Heart right ventricle (tissue), 16 donors: ENCODE data around the gene TRPM3. TPM values are rescaled to one million over a fixed set of nuclear protein-coding genes. Genes with fewer than 3 reads are reported as not detected.

Source experiments
- ATAC-seq, 8 donors: fragments of 200-7000 bp; cut with Tn5 transposase; one replicate each; pipeline ENCODE4 v1.9.1; 2020; ENCODE audit warnings: mild to moderate bottlenecking in 8 of 8, moderate library complexity in 8 of 8, moderate number of reproducible peaks in 1 of 8
- DNase-seq, 2 donors: peaks; one replicate each; pipeline ENCODE4 v3.0.0-alpha.2; 2020
- H3K27ac ChIP-seq, 10 donors: fragments of 200-600 bp; sonication (generic) in 2 of 10; one replicate each; pipeline versions ENCODE4 v1.5.0 to v1.8.0; 2020 to 2022; ENCODE audit warnings: mild to moderate bottlenecking in 3 of 10
- H3K27me3 ChIP-seq, 7 donors: fragments of 200-600 bp; one replicate each; pipeline ENCODE4 v1.8.0; 2021 to 2022; ENCODE audit warnings: mild to moderate bottlenecking in 2 of 7
- H3K36me3 ChIP-seq, 9 donors: fragments of 200-600 bp; sonication (generic) in 1 of 9; one replicate each; pipeline versions ENCODE4 v1.5.0 to v1.8.0; 2020 to 2022; ENCODE audit warnings: mild to moderate bottlenecking in 2 of 9
- H3K4me1 ChIP-seq, 9 donors: fragments of 200-600 bp; sonication (generic) in 1 of 9; one replicate each; pipeline versions ENCODE4 v1.5.0 to v1.8.0; 2020 to 2022; ENCODE audit warnings: mild to moderate bottlenecking in 4 of 9
- H3K4me3 ChIP-seq, 10 donors: fragments of 200-600 bp; sonication (generic) in 2 of 10; one replicate each; pipeline versions ENCODE4 v1.5.0 to v1.8.0; 2020 to 2022; ENCODE audit warnings: mild to moderate bottlenecking in 7 of 10, moderate library complexity in 2 of 10
- H3K9me3 ChIP-seq, 11 donors: fragments of 200-600 bp in 10 of 11; sonication (generic) in 2 of 11; one replicate each; pipeline versions ENCODE4 v1.5.0 to v1.8.0; 2013 to 2022; ENCODE audit warnings: mild to moderate bottlenecking in 2 of 11, control low read depth in 1 of 11, moderate library complexity in 1 of 11
- WGBS, 2 donors: extraction: QIAGEN DNeasy Blood & Tissue Kit; methylation state at CpG; one replicate each; pipeline ENCODE4 v1.1.7; 2013; ENCODE audit warnings: inconsistent platforms in 1 of 2; 5-methylcytosine and 5-hydroxymethylcytosine counted together
- intact Hi-C, 10 donors: fragments of 100-400 bp; cut with DNase I; formaldehyde crosslinking; loops; one replicate each; pipeline versions ENCODE4 v1.11.1 to v1.14.2; 2022
- polyA plus RNA-seq, 2 donors: library from polyadenylated mRNA; stranded (reverse); fragments of 200-250 nt; gene quantifications; one replicate each; pipeline ENCODE4 v1.2.3, GENCODE V29; 2013
- total RNA-seq, 10 donors: library from RNA; stranded (reverse); fragmentation: NEBNext Ultra II Directional in 3 of 10; extraction: Animal tissue kit (Norgen Biotek cat#: 25700) in 3 of 10; gene quantifications; one replicate each; pipeline versions ENCODE4 v1.2.1 to v1.2.4, GENCODE V29; 2021 to 2023
- TF ChIP-seq, protein P1 (sequence below), 9 donors: fragments of 200-600 bp; sonication (generic) in 2 of 9; IDR thresholded peaks; one replicate each; pipeline versions ENCODE4 v1.5.0 to v1.8.0; 2021 to 2022; ENCODE audit warnings: antibody characterized with exemption in 9 of 9, mild to moderate bottlenecking in 5 of 9, moderate library complexity in 1 of 9
- donor health status: Arrhythmogenic right ventricular cardiomyopathy.
- donor health status: ischemic (EF 13 %, LVEDD 7.1; RV severe dilation, severe dysfunction).
- donor health status: healthy with polysubstance abuse.
- donor health status: DM: no; HTN: yes; CAD: no.
- donor health status: DM: no; HTN: no; CAD: no.
- donor health status: ischemic (EF 25% LVEDD 6.9; RV normal size, moderate dysfunction).
- donor health status: ischemic (EF 25% LVEDD 5.7; RV mildly dilated, moderate dysfunction).
- donor health status: healthy.
- donor health status: DM: yes; HTN: yes; CAD: no.
- donor health status: Ischemic cardiomyopathy.
- donor health status: ischemic (EF 35%, LVEDD 5.7; RV mildly dilated, moderate dysfunction).
- donor health status: nonischemic (EF 11% LVEDD 7.7; RV severe dilation, severe dysfunction).
- donor health status: DM: yes; HTN: yes; CAD: no.
- donor health status: PGD.
- donor health status: ischemic (EF 29% LVEDD 5.4; RV normal size, mild dysfunction).
- donor health status: nonischemic (EF 23%, LVEDD 6.1; RV moderate dilation, normal function).

Gene TRPM3
- total and polyA plus RNA-seq, 12 donors: 0.05 to 1.3 (median 0.16) TPM; not detected in 1

DNA sequence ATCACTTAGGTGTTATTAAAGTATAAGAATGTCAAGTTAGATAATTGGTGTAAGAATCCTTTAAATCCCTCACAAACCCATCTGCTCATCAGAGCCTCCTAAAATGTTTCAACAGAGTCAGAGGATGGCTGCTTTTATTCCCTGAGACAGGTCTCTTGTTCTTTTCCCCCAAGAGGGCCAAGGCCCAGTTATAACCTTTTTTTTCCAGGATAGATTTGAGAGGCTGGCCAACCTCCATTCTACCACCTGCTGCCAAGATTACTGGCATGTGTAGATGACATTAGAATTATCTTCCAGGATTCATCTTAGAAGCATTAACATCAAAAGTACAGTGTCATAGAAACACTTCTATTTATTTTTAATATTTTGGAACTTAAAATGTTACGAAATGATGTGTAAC lies 305.1 kb downstream of the TRPM3 start:
- intact Hi-C loops: no loop called here
- 87 to 91% methylated on average over 1 of the region's 1 CpG for WGBS, 2 donors
- no peaks in the 10 kb centered on the region for H3K36me3 ChIP-seq
- no peak for ATAC-seq
- DNase-seq: no peak
- H3K4me1 ChIP-seq: peaks cover 0 to 4% (median 0%) of the 10 kb centered on the region in 9 donors
- no peak overlapping the region for H3K27ac ChIP-seq
- H3K27me3 ChIP-seq: no peaks in the 10 kb centered on the region
- H3K9me3 ChIP-seq: no peaks in the 10 kb centered on the region
- H3K4me3 ChIP-seq: no peak overlapping the region
- TF ChIP-seq, protein P1, sequence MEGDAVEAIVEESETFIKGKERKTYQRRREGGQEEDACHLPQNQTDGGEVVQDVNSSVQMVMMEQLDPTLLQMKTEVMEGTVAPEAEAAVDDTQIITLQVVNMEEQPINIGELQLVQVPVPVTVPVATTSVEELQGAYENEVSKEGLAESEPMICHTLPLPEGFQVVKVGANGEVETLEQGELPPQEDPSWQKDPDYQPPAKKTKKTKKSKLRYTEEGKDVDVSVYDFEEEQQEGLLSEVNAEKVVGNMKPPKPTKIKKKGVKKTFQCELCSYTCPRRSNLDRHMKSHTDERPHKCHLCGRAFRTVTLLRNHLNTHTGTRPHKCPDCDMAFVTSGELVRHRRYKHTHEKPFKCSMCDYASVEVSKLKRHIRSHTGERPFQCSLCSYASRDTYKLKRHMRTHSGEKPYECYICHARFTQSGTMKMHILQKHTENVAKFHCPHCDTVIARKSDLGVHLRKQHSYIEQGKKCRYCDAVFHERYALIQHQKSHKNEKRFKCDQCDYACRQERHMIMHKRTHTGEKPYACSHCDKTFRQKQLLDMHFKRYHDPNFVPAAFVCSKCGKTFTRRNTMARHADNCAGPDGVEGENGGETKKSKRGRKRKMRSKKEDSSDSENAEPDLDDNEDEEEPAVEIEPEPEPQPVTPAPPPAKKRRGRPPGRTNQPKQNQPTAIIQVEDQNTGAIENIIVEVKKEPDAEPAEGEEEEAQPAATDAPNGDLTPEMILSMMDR (IDR thresholded peaks at IDR 0.05): no peak

DNA sequence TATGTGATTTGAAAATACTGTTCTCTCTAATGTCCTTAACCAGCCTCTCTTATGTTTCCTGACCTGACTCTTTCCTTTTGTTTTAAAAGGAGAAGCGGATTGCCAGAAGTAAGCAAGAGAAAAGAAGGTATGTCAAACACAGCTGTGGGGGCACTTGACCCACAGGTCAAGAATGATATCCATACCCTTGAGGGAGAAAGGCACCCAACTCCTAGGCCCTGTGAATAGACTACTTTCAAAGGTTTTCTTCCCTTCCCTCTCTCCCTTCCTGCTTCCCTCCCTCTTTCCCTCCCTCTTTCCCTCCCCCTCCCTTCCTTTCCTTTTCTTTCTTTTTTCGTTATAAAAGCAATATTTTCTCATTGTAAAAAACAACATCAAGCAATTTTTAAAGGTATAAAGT lies 306.8 kb downstream of the TRPM3 start:
- intact Hi-C loops: no loop called here
- 69% methylated on average over 2 of the region's 2 CpGs for WGBS, 2 donors
- no peaks in the 10 kb centered on the region for H3K9me3 ChIP-seq
- peaks cover 0 to 4% (median 0%) of the 10 kb centered on the region in 9 donors for H3K4me1 ChIP-seq
- no peaks in the 10 kb centered on the region for H3K36me3 ChIP-seq
- H3K4me3 ChIP-seq: no peak overlapping the region
- no peak for ATAC-seq
- DNase-seq: no peak
- H3K27ac ChIP-seq: no peak overlapping the region
- TF ChIP-seq, protein P1 (IDR thresholded peaks at IDR 0.05): no peak
- no peaks in the 10 kb centered on the region for H3K27me3 ChIP-seq

DNA sequence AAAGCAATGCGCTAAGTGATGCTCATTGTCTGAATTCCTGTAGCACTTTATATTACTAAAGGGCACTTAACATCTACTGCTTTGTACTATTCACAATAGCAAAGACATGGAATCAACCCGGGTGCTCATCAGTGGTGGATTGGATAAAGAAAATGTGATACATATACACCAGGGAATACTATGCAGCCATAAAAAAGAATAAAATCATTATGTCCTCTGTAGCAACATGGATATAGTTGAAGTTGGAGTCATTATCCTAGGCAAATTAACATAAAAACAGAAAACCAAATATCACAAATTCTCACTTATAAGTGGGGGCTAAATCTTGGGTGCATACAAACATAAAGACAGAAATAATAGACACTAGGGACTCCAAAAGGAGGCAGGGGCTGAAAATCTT lies 308.3 kb downstream of the TRPM3 start:
- TF ChIP-seq, protein P1 (IDR thresholded peaks at IDR 0.05): no peak

DNA sequence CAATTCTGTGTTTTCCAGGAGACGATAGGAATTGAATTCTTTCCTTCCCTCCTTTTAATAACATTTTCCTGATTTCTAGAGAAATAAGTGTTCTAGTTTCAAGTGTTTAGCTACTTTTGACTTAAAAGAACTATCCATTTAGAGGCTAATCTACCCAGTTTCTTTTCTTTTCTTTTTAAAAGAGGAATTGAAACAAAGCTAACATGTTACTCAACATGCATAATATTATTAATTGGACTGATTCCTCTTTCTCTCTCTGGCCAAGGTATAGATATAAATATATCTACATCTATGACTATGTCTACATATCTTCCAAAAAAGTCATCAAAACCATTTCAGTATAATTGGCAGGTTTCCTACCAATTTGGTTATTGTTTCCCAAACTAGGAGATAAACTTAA lies 309.8 kb downstream of the TRPM3 start:
- Histone ChIP-seq H3K36me3 (no peaks in the 10 kb centered on the region), H3K4me1 (peaks cover 0 to 4% (median 0%) of the 10 kb centered on the region in 9 donors), H3K4me3 (no peak overlapping the region), H3K27me3 (no peaks in the 10 kb centered on the region), H3K27ac (no peak overlapping the region), H3K9me3 (no peaks in the 10 kb centered on the region)
- DNase-seq (no peak), ATAC-seq (no peak)
- intact Hi-C loops: no loop called here
- WGBS, 2 donors: 65 to 91% methylated on average over 1 of the region's 1 CpG
- TF ChIP-seq, protein P1 (IDR thresholded peaks at IDR 0.05): no peak

More for the DNA sequence above, 308.3 kb downstream of the TRPM3 start:
- H3K27me3 ChIP-seq: no peaks in the 10 kb centered on the region
- no peaks in the 10 kb centered on the region for H3K9me3 ChIP-seq
- peaks cover 0 to 4% (median 0%) of the 10 kb centered on the region in 9 donors for H3K4me1 ChIP-seq
- DNase-seq: no peak
- H3K27ac ChIP-seq: no peak overlapping the region
- intact Hi-C loops: no loop called here
- H3K4me3 ChIP-seq: no peak overlapping the region
- H3K36me3 ChIP-seq: no peaks in the 10 kb centered on the region
- 86 to 92% methylated on average over 2 of the region's 2 CpGs for WGBS, 2 donors
- ATAC-seq: no peak
